PFSK-1 (cell line): ENCODE measurements around the gene FKBP5. TPM values are rescaled to one million over a fixed set of nuclear protein-coding genes. Genes with fewer than 3 reads are reported as not detected.

Experiments used
- FOXP2 ChIP-seq: optimal IDR thresholded peaks from 2 replicates; pipeline ENCODE3; 2011; ENCODE audit warnings: borderline replicate concordance, control low read depth, inconsistent platforms; ENCODE audit not compliant: insufficient read depth; ENCODE audit errors: extremely low read length, extremely low read depth
- POLR2AphosphoS5 ChIP-seq: IDR thresholded peaks from 2 replicates; pipeline ENCODE4 v1.6.1; 2012; ENCODE audit warnings: low read depth, mild to moderate bottlenecking, control low read depth, low read length, moderate library complexity
- REST ChIP-seq, 2 experiments: IDR thresholded peaks; 2 replicates each; pipeline versions ENCODE4 v1.6.1 to v1.8.0; 2011 to 2012; ENCODE audit warnings: low read depth in 2 of 2, low read length in 2 of 2, control low read depth in 1 of 2, inconsistent platforms in 1 of 2, mild to moderate bottlenecking in 1 of 2, moderate library complexity in 1 of 2; ENCODE audit not compliant: insufficient read depth in 1 of 2
- SIN3A ChIP-seq: IDR thresholded peaks from 2 replicates; pipeline ENCODE4 v1.6.1; 2012; ENCODE audit warnings: mild to moderate bottlenecking, low read length, moderate library complexity, borderline replicate concordance; ENCODE audit not compliant: insufficient read depth
- TAF1 ChIP-seq: IDR thresholded peaks from 2 replicates; pipeline ENCODE4 v1.6.1; 2012; ENCODE audit warnings: low read length, control low read depth, borderline replicate concordance; ENCODE audit not compliant: insufficient read depth
- polyA plus RNA-seq: library from polyadenylated mRNA; unstranded; fragments of >200 nt; gene quantifications from one replicate; pipeline ENCODE4 v1.2.1, GENCODE V29; 2012; ENCODE audit warnings: low read depth, missing spikeins; ENCODE audit not compliant: insufficient read length

Gene FKBP5
- 19.6 TPM for polyA plus RNA-seq

DNA sequence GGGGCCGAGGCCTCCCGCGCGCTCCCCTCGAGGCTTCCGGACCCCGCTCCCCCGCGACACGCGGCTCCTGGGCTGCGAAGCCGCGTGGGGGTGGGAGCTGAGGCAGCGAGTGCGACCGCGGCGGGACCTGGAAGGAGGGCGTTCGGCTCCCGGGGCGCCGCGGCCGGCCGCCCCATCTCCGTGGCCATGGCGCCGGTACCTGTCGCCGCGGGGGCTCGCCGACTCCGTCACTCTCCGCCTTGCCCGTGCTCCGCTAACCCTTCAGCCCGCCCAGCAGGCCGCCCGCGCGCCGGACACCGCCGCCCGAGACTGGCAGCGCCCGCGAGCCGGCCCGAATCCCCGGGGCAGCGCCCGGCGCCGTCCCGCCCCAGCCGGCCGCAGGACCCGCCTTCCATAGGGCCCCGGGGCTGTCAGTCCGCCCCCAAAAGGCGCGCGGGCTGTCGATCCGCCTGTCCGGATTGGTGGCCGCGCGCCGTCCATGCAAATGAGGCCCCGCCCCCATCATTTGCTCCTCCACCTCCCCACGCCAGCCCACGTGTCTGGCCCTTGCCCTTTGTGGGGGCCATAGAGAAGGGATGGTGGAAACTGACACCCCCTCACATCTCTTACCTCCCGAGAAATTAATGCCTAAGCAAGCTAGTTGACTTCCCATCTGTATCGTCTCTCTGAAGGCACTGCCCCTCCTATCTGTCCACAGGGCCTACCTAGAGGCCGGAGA, at the start of gene FKBP5:
FKBP5 (minus strand) TSS at position 311 of the 718 bp plus-strand sequence. CDS start 46,091 bp downstream, outside the sequence.
- TF ChIP-seq POLR2AphosphoS5 (0 out of 2 replicates have a peak, but pooled peaks have one; percentile 28), SIN3A (no peak), REST (IDR thresholded peaks at IDR 0.05; ENCODE audit: insufficient read depth in 1 of 2, low read depth in 2 of 2, low read length in 2 of 2) (no peak), TAF1 (peak; percentile 64; the same call in 1 of the 2 replicates), FOXP2 (no peak)

- TF ChIP-seq FOXP2 (no peak), POLR2AphosphoS5 (no peak), SIN3A (no peak), TAF1 (no peak), REST (IDR thresholded peaks at IDR 0.05; ENCODE audit: insufficient read depth in 1 of 2, low read depth in 2 of 2, low read length in 2 of 2) (no peak)
These were observed 48.9 kb upstream of the FKBP5 start for GRCh38 chr6:35737413-35738211.

GRCh38 chr6:35736982-35737412, 48.3 kb upstream of the FKBP5 start, which contains the start of gene ARMC12:
Gene ARMC12 (plus strand): TSS chr6:35737032. CDS start chr6:35737109, 77 bp downstream.
- TF ChIP-seq REST (IDR thresholded peaks at IDR 0.05; ENCODE audit: insufficient read depth in 1 of 2, low read depth in 2 of 2, low read length in 2 of 2), result no peak
- no peak for TF ChIP-seq SIN3A
- no peak for TF ChIP-seq POLR2AphosphoS5
- TF ChIP-seq TAF1, result no peak
- TF ChIP-seq FOXP2, result no peak

DNA sequence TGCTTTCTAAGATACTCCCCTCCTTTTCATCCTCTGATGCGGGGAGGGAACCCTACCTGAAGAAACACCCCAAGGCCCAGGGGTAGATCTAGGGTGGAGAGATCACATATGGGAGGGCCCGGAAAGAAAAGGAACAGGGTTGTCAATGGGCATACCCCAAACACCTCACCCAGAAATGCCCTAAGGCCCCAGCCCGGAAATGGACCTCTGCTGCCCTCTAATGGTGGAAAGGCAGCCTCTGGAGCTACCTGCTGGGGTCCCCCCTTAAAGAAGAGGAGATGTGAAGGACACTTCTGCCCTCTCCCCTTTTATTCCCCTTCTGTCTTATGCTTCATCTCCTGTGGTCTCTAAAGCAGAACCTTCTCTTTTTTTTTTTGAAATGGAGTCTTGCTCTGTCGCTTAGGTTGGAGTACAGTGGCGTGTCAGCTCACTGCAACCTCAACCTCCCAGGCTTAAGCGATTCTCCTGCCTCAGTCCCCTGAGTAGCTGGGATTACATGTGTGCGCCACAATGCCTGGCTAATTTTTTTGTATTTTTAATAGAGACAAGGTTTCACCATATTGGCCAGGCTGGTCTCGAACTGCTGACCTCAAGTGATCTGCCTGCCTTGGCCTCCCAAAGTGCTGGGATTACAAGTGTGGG, 47.7 kb upstream of the FKBP5 start:
- TF ChIP-seq TAF1 (no peak), REST (IDR thresholded peaks at IDR 0.05; ENCODE audit: insufficient read depth in 1 of 2, low read depth in 2 of 2, low read length in 2 of 2) (no peak)
